Right atrium auricular region (tissue), 2 donors: ENCODE measurements around the gene CRYBB1. TPM values are rescaled to one million over a fixed set of nuclear protein-coding genes. Genes with fewer than 3 reads are reported as not detected.

Experiments
- DNase-seq: peaks from one replicate; pipeline ENCODE4 v3.0.0-alpha.2; 2019; ENCODE audit warnings: low spot score
- H3K27ac ChIP-seq, 2 donors: fragments of 200-600 bp; sonication (generic); 1 replicate in 1 of 2; 2 replicates in 1 of 2; pipeline ENCODE4 v1.5.1; 2016 to 2019
- H3K27me3 ChIP-seq, 2 donors: fragments of 200-600 bp; sonication (generic); one replicate each; pipeline versions ENCODE4 v1.5.1 to v1.6.0; 2017 to 2019
- H3K36me3 ChIP-seq: fragments of 200-600 bp; sonication (generic); one replicate; pipeline ENCODE4 v1.5.1; 2016
- H3K4me1 ChIP-seq, 2 donors: fragments of 200-600 bp; sonication (generic); one replicate each; pipeline versions ENCODE4 v1.5.1 to v1.6.0; 2017 to 2019
- H3K4me3 ChIP-seq, 2 donors: fragments of 200-600 bp; sonication (generic); 1 replicate in 1 of 2; 2 replicates in 1 of 2; pipeline ENCODE4 v1.5.1; 2017 to 2019; ENCODE audit warnings: mild to moderate bottlenecking in 1 of 2, moderate library complexity in 1 of 2
- H3K9me3 ChIP-seq, 2 donors: fragments of 200-600 bp; sonication (generic); one replicate each; pipeline ENCODE4 v1.5.1; 2019
- CTCF ChIP-seq, 2 donors: fragments of 200-600 bp; sonication (generic); IDR thresholded peaks; one replicate each; pipeline ENCODE4 v1.5.1; 2019; ENCODE audit warnings: antibody characterized with exemption in 2 of 2
- total RNA-seq, 2 donors: library from RNA; depleted of rRNA; stranded (reverse); fragments of >200 nt; gene quantifications; one replicate each; pipeline ENCODE4 v1.1.0, GENCODE V29; 2016

The CRYBB1 gene
- total RNA-seq, 2 donors from 2014 or later, result 0.79 to 1.7 TPM

GRCh38 chr22:26586556-26587325 lies 31.1 kb downstream of the CRYBB1 start:
- TF ChIP-seq CTCF (IDR thresholded peaks at IDR 0.05), result no peak
- Histone ChIP-seq H3K9me3 (no peaks in the 10 kb centered on the region), H3K27me3 (no peaks in the 10 kb centered on the region), H3K36me3 (peaks cover 11% of the 10 kb centered on the region), H3K27ac (peak overlapping the region; percentile 51 to 68), H3K4me1 (peaks cover 0 to 55% of the 10 kb centered on the region in 2 donors), H3K4me3 (no peak overlapping the region)
- peak; percentile 69 for DNase-seq

- Histone ChIP-seq H3K27ac (peak overlapping the region; percentile 25 to 52), H3K4me1 (peaks cover 0 to 54% of the 10 kb centered on the region in 2 donors), H3K4me3 (no peak overlapping the region), H3K9me3 (no peaks in the 10 kb centered on the region), H3K27me3 (no peaks in the 10 kb centered on the region), H3K36me3 (peaks cover 12% of the 10 kb centered on the region)
- TF ChIP-seq CTCF (IDR thresholded peaks at IDR 0.05), result peak in 1 of 2 donors; percentile 50
- DNase-seq, result peak; percentile 74
Measured at GRCh38 chr22:26585104-26585790, 32.6 kb downstream of the CRYBB1 start.

GRCh38 chr22:26584010-26584409 lies 33.8 kb downstream of the CRYBB1 start:
- H3K27ac ChIP-seq, result no peak overlapping the region
- no peaks in the 10 kb centered on the region for H3K27me3 ChIP-seq
- no peak for TF ChIP-seq CTCF (IDR thresholded peaks at IDR 0.05)
- H3K9me3 ChIP-seq, result no peaks in the 10 kb centered on the region
- peaks cover 12% of the 10 kb centered on the region for H3K36me3 ChIP-seq
- H3K4me3 ChIP-seq, result no peak overlapping the region
- no peak for DNase-seq
- H3K4me1 ChIP-seq, result peaks cover 0 to 61% of the 10 kb centered on the region in 2 donors

GRCh38 chr22:26581633-26582168 lies 36.1 kb downstream of the CRYBB1 start:
- no peak for TF ChIP-seq CTCF (IDR thresholded peaks at IDR 0.05)
- peaks cover 0 to 46% of the 10 kb centered on the region in 2 donors for H3K4me1 ChIP-seq

GRCh38 chr22:26581026-26581425 lies 36.8 kb downstream of the CRYBB1 start:
- DNase-seq, result no peak
- Histone ChIP-seq H3K27me3 (no peaks in the 10 kb centered on the region), H3K9me3 (no peaks in the 10 kb centered on the region), H3K36me3 (peaks cover 12% of the 10 kb centered on the region), H3K27ac (no peak overlapping the region), H3K4me1 (peaks cover 0 to 44% of the 10 kb centered on the region in 2 donors), H3K4me3 (no peak overlapping the region)
- no peak for TF ChIP-seq CTCF (IDR thresholded peaks at IDR 0.05)

More at GRCh38 chr22:26581633-26582168, 36.1 kb downstream of the CRYBB1 start:
- Histone ChIP-seq H3K27ac (no peak overlapping the region), H3K27me3 (no peaks in the 10 kb centered on the region), H3K4me3 (no peak overlapping the region), H3K36me3 (peaks cover 12% of the 10 kb centered on the region), H3K9me3 (no peaks in the 10 kb centered on the region)
- no peak for DNase-seq
